Heart right ventricle (tissue), 16 donors: ENCODE results near the gene SLC66A1. TPM values are rescaled to one million over a fixed set of nuclear protein-coding genes. Genes with fewer than 3 reads are reported as not detected.
"Not testable (repeated sequence)": the region's sequence is repeated elsewhere in the genome, so short reads cannot be mapped to it uniquely, and the experiment has no call there.

ENCODE experiments used
- ATAC-seq, 8 donors: fragments of 200-7000 bp; cut with Tn5 transposase; one replicate each; pipeline ENCODE4 v1.9.1; 2020; ENCODE audit warnings: mild to moderate bottlenecking in 8 of 8, moderate library complexity in 8 of 8, moderate number of reproducible peaks in 1 of 8
- DNase-seq, 2 donors: peaks; one replicate each; pipeline ENCODE4 v3.0.0-alpha.2; 2020
- H3K27ac ChIP-seq, 10 donors: fragments of 200-600 bp; sonication (generic) in 2 of 10; one replicate each; pipeline versions ENCODE4 v1.5.0 to v1.8.0; 2020 to 2022; ENCODE audit warnings: mild to moderate bottlenecking in 3 of 10
- H3K27me3 ChIP-seq, 7 donors: fragments of 200-600 bp; one replicate each; pipeline ENCODE4 v1.8.0; 2021 to 2022; ENCODE audit warnings: mild to moderate bottlenecking in 2 of 7
- H3K36me3 ChIP-seq, 9 donors: fragments of 200-600 bp; sonication (generic) in 1 of 9; one replicate each; pipeline versions ENCODE4 v1.5.0 to v1.8.0; 2020 to 2022; ENCODE audit warnings: mild to moderate bottlenecking in 2 of 9
- H3K4me1 ChIP-seq, 9 donors: fragments of 200-600 bp; sonication (generic) in 1 of 9; one replicate each; pipeline versions ENCODE4 v1.5.0 to v1.8.0; 2020 to 2022; ENCODE audit warnings: mild to moderate bottlenecking in 4 of 9
- H3K4me3 ChIP-seq, 10 donors: fragments of 200-600 bp; sonication (generic) in 2 of 10; one replicate each; pipeline versions ENCODE4 v1.5.0 to v1.8.0; 2020 to 2022; ENCODE audit warnings: mild to moderate bottlenecking in 7 of 10, moderate library complexity in 2 of 10
- H3K9me3 ChIP-seq, 11 donors: fragments of 200-600 bp in 10 of 11; sonication (generic) in 2 of 11; one replicate each; pipeline versions ENCODE4 v1.5.0 to v1.8.0; 2013 to 2022; ENCODE audit warnings: mild to moderate bottlenecking in 2 of 11, control low read depth in 1 of 11, moderate library complexity in 1 of 11
- whole genome bisulfite sequencing, 2 donors: extraction: QIAGEN DNeasy Blood & Tissue Kit; methylation state at CpG; one replicate each; pipeline ENCODE4 v1.1.7; 2013; ENCODE audit warnings: inconsistent platforms in 1 of 2; 5-methylcytosine and 5-hydroxymethylcytosine counted together
- intact Hi-C, 10 donors: fragments of 100-400 bp; cut with DNase I; formaldehyde crosslinking; loops; one replicate each; pipeline versions ENCODE4 v1.11.1 to v1.14.2; 2022
- polyA plus RNA-seq, 2 donors: library from polyadenylated mRNA; stranded (reverse); fragments of 200-250 nt; gene quantifications; one replicate each; pipeline ENCODE4 v1.2.3, GENCODE V29; 2013
- total RNA-seq, 10 donors: library from RNA; stranded (reverse); fragmentation: NEBNext Ultra II Directional in 3 of 10; extraction: Animal tissue kit (Norgen Biotek cat#: 25700) in 3 of 10; gene quantifications; one replicate each; pipeline versions ENCODE4 v1.2.1 to v1.2.4, GENCODE V29; 2021 to 2023
- TF ChIP-seq, protein P1 (sequence below), 9 donors: fragments of 200-600 bp; sonication (generic) in 2 of 9; IDR thresholded peaks; one replicate each; pipeline versions ENCODE4 v1.5.0 to v1.8.0; 2021 to 2022; ENCODE audit warnings: antibody characterized with exemption in 9 of 9, mild to moderate bottlenecking in 5 of 9, moderate library complexity in 1 of 9
- donor health status: Arrhythmogenic right ventricular cardiomyopathy.
- donor health status: ischemic (EF 13 %, LVEDD 7.1; RV severe dilation, severe dysfunction).
- donor health status: healthy with polysubstance abuse.
- donor health status: DM: no; HTN: yes; CAD: no.
- donor health status: DM: no; HTN: no; CAD: no.
- donor health status: ischemic (EF 25% LVEDD 6.9; RV normal size, moderate dysfunction).
- donor health status: ischemic (EF 25% LVEDD 5.7; RV mildly dilated, moderate dysfunction).
- donor health status: healthy.
- donor health status: DM: yes; HTN: yes; CAD: no.
- donor health status: Ischemic cardiomyopathy.
- donor health status: ischemic (EF 35%, LVEDD 5.7; RV mildly dilated, moderate dysfunction).
- donor health status: nonischemic (EF 11% LVEDD 7.7; RV severe dilation, severe dysfunction).
- donor health status: DM: yes; HTN: yes; CAD: no.
- donor health status: PGD.
- donor health status: ischemic (EF 29% LVEDD 5.4; RV normal size, mild dysfunction).
- donor health status: nonischemic (EF 23%, LVEDD 6.1; RV moderate dilation, normal function).

SLC66A1 gene
- total and polyA plus RNA-seq, 12 donors: 4.2 to 18.0 (median 7.1) TPM

DNA sequence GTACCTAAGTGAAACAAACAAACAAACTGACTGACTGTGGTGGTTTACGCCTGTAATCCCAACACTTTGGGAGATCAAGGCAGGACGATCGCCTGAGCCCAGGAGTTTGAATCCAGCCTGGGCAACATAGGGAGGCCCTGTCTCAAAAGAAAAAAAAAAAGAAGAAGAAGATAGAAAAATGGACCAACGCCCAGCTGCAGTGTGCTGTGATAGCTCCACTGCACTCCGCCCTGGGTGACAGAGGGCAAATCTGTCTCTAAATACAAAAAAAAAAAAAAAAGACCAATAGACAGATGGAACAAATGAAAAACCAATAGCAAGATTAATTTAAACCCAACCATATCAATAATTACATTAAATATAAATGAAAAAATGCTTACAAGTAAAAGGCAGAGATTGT lies 37.5 kb upstream of the SLC66A1 start:
- H3K4me1 ChIP-seq: peaks cover 0 to 4% (median 0%) of the 10 kb centered on the region in 9 donors
- no peaks in the 10 kb centered on the region for H3K36me3 ChIP-seq
- intact Hi-C loops: no loop called here
- no peak overlapping the region for H3K4me3 ChIP-seq
- peaks cover 0 to 30% (median 7%) of the 10 kb centered on the region in 11 donors for H3K9me3 ChIP-seq
- H3K27ac ChIP-seq: no peak overlapping the region
- ATAC-seq (no peak), DNase-seq (no peak)
- TF ChIP-seq, protein P1, sequence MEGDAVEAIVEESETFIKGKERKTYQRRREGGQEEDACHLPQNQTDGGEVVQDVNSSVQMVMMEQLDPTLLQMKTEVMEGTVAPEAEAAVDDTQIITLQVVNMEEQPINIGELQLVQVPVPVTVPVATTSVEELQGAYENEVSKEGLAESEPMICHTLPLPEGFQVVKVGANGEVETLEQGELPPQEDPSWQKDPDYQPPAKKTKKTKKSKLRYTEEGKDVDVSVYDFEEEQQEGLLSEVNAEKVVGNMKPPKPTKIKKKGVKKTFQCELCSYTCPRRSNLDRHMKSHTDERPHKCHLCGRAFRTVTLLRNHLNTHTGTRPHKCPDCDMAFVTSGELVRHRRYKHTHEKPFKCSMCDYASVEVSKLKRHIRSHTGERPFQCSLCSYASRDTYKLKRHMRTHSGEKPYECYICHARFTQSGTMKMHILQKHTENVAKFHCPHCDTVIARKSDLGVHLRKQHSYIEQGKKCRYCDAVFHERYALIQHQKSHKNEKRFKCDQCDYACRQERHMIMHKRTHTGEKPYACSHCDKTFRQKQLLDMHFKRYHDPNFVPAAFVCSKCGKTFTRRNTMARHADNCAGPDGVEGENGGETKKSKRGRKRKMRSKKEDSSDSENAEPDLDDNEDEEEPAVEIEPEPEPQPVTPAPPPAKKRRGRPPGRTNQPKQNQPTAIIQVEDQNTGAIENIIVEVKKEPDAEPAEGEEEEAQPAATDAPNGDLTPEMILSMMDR (IDR thresholded peaks at IDR 0.05): no peak
- peaks cover 0 to 20% (median 7%) of the 10 kb centered on the region in 7 donors for H3K27me3 ChIP-seq
- 95 to 98% methylated on average over 5 of the region's 5 CpGs for WGBS, 2 donors

DNA sequence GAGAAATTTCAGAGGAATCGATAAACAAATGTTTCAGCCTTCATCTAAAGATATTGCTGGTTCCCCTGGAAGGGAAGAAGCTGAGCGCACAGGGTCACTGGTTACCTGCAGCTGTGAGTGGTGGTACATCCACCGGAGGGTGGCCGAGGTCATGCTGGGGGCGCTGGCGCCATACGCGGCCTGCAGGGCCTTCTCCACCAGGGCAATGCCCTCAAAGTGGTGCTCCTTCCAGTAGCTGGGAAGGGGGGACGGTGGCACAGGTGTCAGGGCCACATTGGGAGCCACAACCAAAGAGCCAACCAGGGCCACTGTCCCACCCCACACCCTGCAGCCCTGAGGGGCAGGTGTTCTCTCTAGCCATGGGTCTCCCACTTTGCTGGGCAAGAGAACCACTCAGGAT lies 28.2 kb upstream of the SLC66A1 start:
- no peak for DNase-seq
- peaks cover 0 to 7% (median 2%) of the 10 kb centered on the region in 9 donors for H3K4me1 ChIP-seq

DNA sequence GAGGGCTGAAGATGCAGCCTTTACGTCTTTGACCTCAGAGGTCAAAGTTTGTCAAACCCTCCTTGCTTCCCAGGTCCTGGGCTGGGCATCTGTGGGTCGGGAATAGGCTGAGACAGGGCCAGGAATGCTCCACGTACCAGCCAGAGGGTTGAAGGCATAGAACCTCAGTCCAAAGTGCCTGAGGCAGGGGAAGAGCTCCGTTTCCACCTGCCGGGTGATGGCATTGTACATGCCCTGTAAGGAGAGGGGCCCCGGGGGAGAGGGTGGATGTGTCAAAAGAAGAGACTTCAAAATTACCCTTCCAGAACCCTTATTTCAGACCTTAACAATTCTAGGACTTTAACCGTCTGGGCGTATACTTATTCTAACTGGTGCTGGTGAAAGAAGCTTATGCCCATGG lies 27.2 kb upstream of the SLC66A1 start:
- TF ChIP-seq, protein P1 (IDR thresholded peaks at IDR 0.05): no peak
- Histone ChIP-seq H3K4me1 (peaks cover 0 to 17% (median 9%) of the 10 kb centered on the region in 9 donors), H3K4me3 (no peak overlapping the region), H3K9me3 (no peaks in the 10 kb centered on the region), H3K27me3 (peaks cover 0 to 6% (median 0%) of the 10 kb centered on the region in 7 donors), H3K36me3 (no peaks in the 10 kb centered on the region), H3K27ac (no peak overlapping the region)
- 88 to 89% methylated on average over 8 of the region's 8 CpGs for WGBS, 2 donors
- intact Hi-C loops: no loop called here
- no peak for DNase-seq
- ATAC-seq: no peak

More for the DNA sequence above, 28.2 kb upstream of the SLC66A1 start:
- peaks cover 0 to under 1% (median 0%) of the 10 kb centered on the region in 7 donors for H3K27me3 ChIP-seq
- TF ChIP-seq, protein P1 (IDR thresholded peaks at IDR 0.05): no peak
- no peaks in the 10 kb centered on the region for H3K36me3 ChIP-seq
- no peak overlapping the region for H3K4me3 ChIP-seq
- no peak for ATAC-seq
- intact Hi-C loops: no loop called here
- WGBS, 2 donors: 93 to 96% methylated on average over 9 of the region's 9 CpGs
- no peak overlapping the region for H3K27ac ChIP-seq
- no peaks in the 10 kb centered on the region for H3K9me3 ChIP-seq

DNA sequence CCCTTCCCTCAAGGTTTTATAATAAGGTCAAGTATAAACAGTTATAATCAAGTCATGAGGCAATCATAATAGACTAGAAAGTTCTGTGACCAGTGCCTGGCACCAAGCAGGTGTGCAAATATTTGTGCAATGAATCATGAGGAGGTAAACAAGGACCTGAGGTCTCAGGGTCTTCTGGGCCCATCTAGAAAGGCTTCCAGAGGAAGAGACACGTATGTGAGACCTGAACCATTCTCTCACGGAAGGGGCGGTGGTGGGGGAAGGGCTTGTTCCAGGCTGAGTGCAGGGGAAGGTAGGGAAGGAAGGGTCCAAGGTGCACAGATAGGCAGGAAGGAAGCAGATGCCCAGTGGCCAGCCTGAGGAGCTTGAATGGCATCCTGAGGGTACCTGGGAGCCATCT lies 26.8 kb upstream of the SLC66A1 start:
- H3K27me3 ChIP-seq, ATAC-seq, H3K9me3 ChIP-seq, H3K4me3 ChIP-seq, H3K36me3 ChIP-seq, DNase-seq, H3K27ac ChIP-seq, intact Hi-C loops: not testable (repeated sequence)
- 96 to 100% methylated on average over 3 of the region's 3 CpGs for WGBS, 2 donors
- H3K4me1 ChIP-seq: peaks cover 0 to 18% (median 9%) of the 10 kb centered on the region in 9 donors

DNA sequence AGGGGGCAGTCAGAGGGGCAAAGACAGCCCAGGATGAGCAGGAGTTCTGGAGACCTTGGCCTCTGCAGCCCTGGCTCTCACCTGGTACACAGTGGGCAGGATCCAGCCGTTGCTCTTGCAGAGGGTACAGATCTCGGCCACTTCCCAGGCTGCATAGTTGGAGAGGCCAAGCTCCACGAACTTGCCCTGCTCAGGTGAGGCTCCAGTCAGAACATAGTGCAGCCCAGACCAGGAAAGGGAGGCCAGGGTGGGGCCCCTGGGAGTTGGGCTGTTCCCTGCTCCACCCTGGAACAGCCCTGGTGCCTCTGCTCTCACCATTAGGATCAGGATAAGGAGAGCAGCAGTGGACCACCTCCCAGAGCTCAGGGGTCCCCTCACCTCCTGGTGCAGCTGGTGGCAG lies 26.3 kb upstream of the SLC66A1 start:
- H3K4me3 ChIP-seq, intact Hi-C loops, DNase-seq, H3K27ac ChIP-seq, ATAC-seq, H3K36me3 ChIP-seq, H3K27me3 ChIP-seq, H3K9me3 ChIP-seq: not testable (repeated sequence)
- H3K4me1 ChIP-seq: peaks cover 0 to 18% (median 9%) of the 10 kb centered on the region in 9 donors
- WGBS, 2 donors: 89 to 95% methylated on average over 3 of the region's 3 CpGs
